PFSK-1 (cell line): ENCODE data around the gene SYT13.

ENCODE experiments used
- REST ChIP-seq, 2 experiments: IDR thresholded peaks; 2 replicates each; pipeline versions ENCODE4 v1.6.1 to v1.8.0; 2011 to 2012; ENCODE audit warnings: low read depth in 2 of 2, low read length in 2 of 2, control low read depth in 1 of 2, inconsistent platforms in 1 of 2, mild to moderate bottlenecking in 1 of 2, moderate library complexity in 1 of 2; ENCODE audit not compliant: insufficient read depth in 1 of 2
- SIN3A ChIP-seq: IDR thresholded peaks from 2 replicates; pipeline ENCODE4 v1.6.1; 2012; ENCODE audit warnings: mild to moderate bottlenecking, low read length, moderate library complexity, borderline replicate concordance; ENCODE audit not compliant: insufficient read depth
- TAF1 ChIP-seq: IDR thresholded peaks from 2 replicates; pipeline ENCODE4 v1.6.1; 2012; ENCODE audit warnings: low read length, control low read depth, borderline replicate concordance; ENCODE audit not compliant: insufficient read depth

- TF ChIP-seq TAF1 = no peak
- no peak for TF ChIP-seq SIN3A
- TF ChIP-seq REST (IDR thresholded peaks at IDR 0.05; ENCODE audit: insufficient read depth in 1 of 2, low read depth in 2 of 2, low read length in 2 of 2) = no peak
These were observed 49.3 kb upstream of the SYT13 start for GRCh38 chr11:45335434-45335833.
